Chondrocyte (in vitro differentiated cells): Measurements from ENCODE around the gene CREB3L1. TPM values are rescaled to one million over a fixed set of nuclear protein-coding genes. Genes with fewer than 3 reads are reported as not detected.
A peak's percentile ranks its signal among the peaks of the same experiment; 100 is the strongest.

ENCODE experiments used
- DNase-seq: peaks from one replicate; pipeline ENCODE4 v3.0.0; 2021; ENCODE audit warnings: mixed read lengths, low spot score
- H3K27ac Mint-ChIP-seq: one replicate; pipeline ENCODE4 v1.8.0; 2021; ENCODE audit warnings: mild to moderate bottlenecking, moderate library complexity, mixed read lengths; ENCODE audit not compliant: unreplicated experiment
- H3K27me3 Mint-ChIP-seq: 2 replicates; pipeline ENCODE4 v1.8.0; 2021; ENCODE audit warnings: low read depth, mixed read lengths
- H3K36me3 Mint-ChIP-seq: 2 replicates; pipeline ENCODE4 v1.8.0; 2021; ENCODE audit warnings: low read depth, mixed read lengths
- H3K4me1 Mint-ChIP-seq: 2 replicates; pipeline ENCODE4 v1.8.0; 2021; ENCODE audit warnings: low read depth, mild to moderate bottlenecking, mixed read lengths
- H3K4me3 Mint-ChIP-seq: one replicate; pipeline ENCODE4 v1.8.0; 2021; ENCODE audit warnings: mild to moderate bottlenecking, moderate library complexity, mixed read lengths; ENCODE audit not compliant: unreplicated experiment
- H3K9me3 Mint-ChIP-seq: 2 replicates; pipeline ENCODE4 v1.8.0; 2021; ENCODE audit warnings: low read depth, mixed read lengths
- CTCF ChIP-seq: fragments of 200-600 bp; sonication (generic); IDR thresholded peaks from 2 replicates; pipeline ENCODE4 v1.5.0; 2021; ENCODE audit warnings: antibody characterized with exemption, mild to moderate bottlenecking, moderate library complexity
- total RNA-seq: library from RNA; stranded (reverse); gene quantifications from 3 replicates; pipeline ENCODE4 v1.2.1, GENCODE V29; 2021

Gene CREB3L1
- total RNA-seq, 1 donor from 2014 or later = 192 TPM

- peak overlapping the region; percentile 96 for H3K27ac Mint-ChIP-seq
- H3K4me3 Mint-ChIP-seq = no peak overlapping the region
- no peaks in the 10 kb centered on the region for H3K9me3 Mint-ChIP-seq
- no peak for DNase-seq
- no peaks in the 10 kb centered on the region for H3K27me3 Mint-ChIP-seq
- peaks cover 41% of the 10 kb centered on the region for H3K4me1 Mint-ChIP-seq
- TF ChIP-seq CTCF = no peak
- no peaks in the 10 kb centered on the region for H3K36me3 Mint-ChIP-seq
Observed at GRCh38 chr11:46360878-46361277, 83.4 kb downstream of the CREB3L1 start.

- H3K36me3 Mint-ChIP-seq = no peaks in the 10 kb centered on the region
Observed at GRCh38 chr11:46361283-46362155, 84.1 kb downstream of the CREB3L1 start.

GRCh38 chr11:46362156-46363030 lies 84.9 kb downstream of the CREB3L1 start:
- peaks cover 38% of the 10 kb centered on the region for H3K4me1 Mint-ChIP-seq
- H3K27me3 Mint-ChIP-seq = no peaks in the 10 kb centered on the region
- H3K4me3 Mint-ChIP-seq = peak overlapping the region; percentile 66
- no peak for DNase-seq
- H3K27ac Mint-ChIP-seq = peak overlapping the region; percentile 96
- no peaks in the 10 kb centered on the region for H3K9me3 Mint-ChIP-seq
- H3K36me3 Mint-ChIP-seq = no peaks in the 10 kb centered on the region
- TF ChIP-seq CTCF = no peak

More at GRCh38 chr11:46361283-46362155, 84.1 kb downstream of the CREB3L1 start:
- Mint-ChIP-seq H3K9me3 (no peaks in the 10 kb centered on the region), H3K4me3 (peak overlapping the region; percentile 66), H3K4me1 (peaks cover 41% of the 10 kb centered on the region), H3K27me3 (no peaks in the 10 kb centered on the region), H3K27ac (peak overlapping the region; percentile 96)
- peak; percentile 87 for DNase-seq
- TF ChIP-seq CTCF = no peak

GRCh38 chr11:46363031-46363407 lies 85.6 kb downstream of the CREB3L1 start:
- no peak for DNase-seq
- H3K4me1 Mint-ChIP-seq = peaks cover 38% of the 10 kb centered on the region
- H3K9me3 Mint-ChIP-seq = no peaks in the 10 kb centered on the region

More at GRCh38 chr11:46363031-46363407, 85.6 kb downstream of the CREB3L1 start:
- Mint-ChIP-seq H3K27me3 (no peaks in the 10 kb centered on the region), H3K36me3 (no peaks in the 10 kb centered on the region), H3K4me3 (peak overlapping the region; percentile 49), H3K27ac (peak overlapping the region; percentile 96)
- TF ChIP-seq CTCF = no peak
